DOHH2 (cell line): ENCODE measurements around the gene RIOX2.

Experiments
- H3F3A ChIP-seq: fragments of 200-600 bp; sonication (generic), shearing (Covaris generic); 2 replicates; pipeline ENCODE4 v1.6.0; 2016; ENCODE audit warnings: antibody characterized with exemption, mild to moderate bottlenecking; ENCODE audit not compliant: control insufficient read depth, insufficient read depth
- H3K27ac ChIP-seq: fragments of 200-600 bp; sonication (generic); 2 replicates; pipeline ENCODE4 v1.5.1; 2014; ENCODE audit warnings: low read depth, mild to moderate bottlenecking, low read length, moderate library complexity
- H3K27me3 ChIP-seq: fragments of 200-600 bp; sonication (generic); 2 replicates; pipeline ENCODE4 v1.6.1; 2014; ENCODE audit warnings: mild to moderate bottlenecking, low read length, mixed read lengths; ENCODE audit not compliant: control insufficient read depth
- H3K36me3 ChIP-seq: fragments of 200-600 bp; sonication (generic); 2 replicates; pipeline ENCODE4 v1.6.1; 2014; ENCODE audit warnings: mild to moderate bottlenecking, low read length, moderate library complexity, mixed read lengths; ENCODE audit not compliant: control insufficient read depth
- H3K4me1 ChIP-seq: fragments of 200-600 bp; sonication (generic); 2 replicates; pipeline ENCODE4 v1.6.1; 2014; ENCODE audit warnings: mild to moderate bottlenecking, low read length, mixed read lengths; ENCODE audit not compliant: control insufficient read depth
- H3K4me2 ChIP-seq: fragments of 200-600 bp; sonication (generic); 2 replicates; pipeline ENCODE4 v1.6.0; 2014; ENCODE audit warnings: mild to moderate bottlenecking, low read length, moderate library complexity
- H3K4me3 ChIP-seq: fragments of 200-600 bp; sonication (generic); 2 replicates; pipeline ENCODE4 v1.5.1; 2014; ENCODE audit warnings: mild to moderate bottlenecking, low read length, mixed read lengths
- H3K79me2 ChIP-seq: fragments of 200-600 bp; sonication (generic); 2 replicates; pipeline ENCODE4 v1.6.1; 2014; ENCODE audit warnings: mild to moderate bottlenecking, low read length, mixed read lengths; ENCODE audit not compliant: control insufficient read depth
- H3K9me2 ChIP-seq: fragments of 200-600 bp; sonication (generic); replicated peaks from 2 replicates; pipeline ENCODE4 v1.6.1; 2014; ENCODE audit warnings: mild to moderate bottlenecking, low read length, mixed read lengths; ENCODE audit not compliant: control insufficient read depth
- H3K9me3 ChIP-seq: fragments of 200-600 bp; sonication (generic); 2 replicates; pipeline ENCODE4 v1.6.1; 2014; ENCODE audit warnings: antibody characterized with exemption, low read length, mixed read lengths; ENCODE audit not compliant: control insufficient read depth, insufficient read depth
- H4K20me1 ChIP-seq: fragments of 200-600 bp; sonication (generic); 2 replicates; pipeline ENCODE4 v1.6.0; 2014; ENCODE audit warnings: low read depth, mild to moderate bottlenecking, antibody characterized with exemption, low read length, moderate library complexity; ENCODE audit not compliant: control insufficient read depth, insufficient read depth
- EZH2phosphoT487 ChIP-seq: fragments of 200-600 bp; sonication (generic); IDR thresholded peaks from 2 replicates; pipeline ENCODE4 v1.6.1; 2017; ENCODE audit warnings: borderline replicate concordance, mild to moderate bottlenecking, antibody characterized with exemption, low read length, moderate library complexity, mixed read lengths
- TF ChIP-seq, protein P1 (sequence below): fragments of 200-600 bp; sonication (generic); IDR thresholded peaks from one replicate; pipeline ENCODE4 v1.5.1; 2014; ENCODE audit warnings: antibody characterized with exemption, mild to moderate bottlenecking, low read depth, low read length; ENCODE audit not compliant: poor library complexity, severe bottlenecking

Gene RIOX2

DNA sequence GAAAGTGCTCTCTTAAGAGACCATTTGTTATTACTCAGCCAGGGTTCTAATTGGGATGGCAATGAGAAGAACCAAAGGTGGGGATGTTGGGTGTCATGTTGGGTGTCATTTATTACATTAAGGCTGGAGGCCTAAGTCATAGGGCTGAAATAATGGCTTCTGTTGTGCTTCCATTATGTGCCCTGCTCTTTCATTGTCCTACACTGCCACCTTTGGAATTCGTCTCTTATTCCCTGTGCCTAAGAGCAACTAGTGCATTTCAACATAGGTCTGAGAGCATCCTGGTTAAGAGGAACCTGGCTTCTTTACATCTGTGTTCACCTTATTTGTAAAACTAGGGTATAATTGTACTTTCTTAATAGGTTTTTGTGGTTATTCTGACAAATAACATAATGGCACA, 32.2 kb downstream of the RIOX2 start:
- no peaks in the 10 kb centered on the region for H3K9me3 ChIP-seq
- H3F3A ChIP-seq = no peaks in the 10 kb centered on the region
- H3K36me3 ChIP-seq = peaks cover 20% of the 10 kb centered on the region
- no peak for TF ChIP-seq EZH2phosphoT487
- TF ChIP-seq, protein P1, sequence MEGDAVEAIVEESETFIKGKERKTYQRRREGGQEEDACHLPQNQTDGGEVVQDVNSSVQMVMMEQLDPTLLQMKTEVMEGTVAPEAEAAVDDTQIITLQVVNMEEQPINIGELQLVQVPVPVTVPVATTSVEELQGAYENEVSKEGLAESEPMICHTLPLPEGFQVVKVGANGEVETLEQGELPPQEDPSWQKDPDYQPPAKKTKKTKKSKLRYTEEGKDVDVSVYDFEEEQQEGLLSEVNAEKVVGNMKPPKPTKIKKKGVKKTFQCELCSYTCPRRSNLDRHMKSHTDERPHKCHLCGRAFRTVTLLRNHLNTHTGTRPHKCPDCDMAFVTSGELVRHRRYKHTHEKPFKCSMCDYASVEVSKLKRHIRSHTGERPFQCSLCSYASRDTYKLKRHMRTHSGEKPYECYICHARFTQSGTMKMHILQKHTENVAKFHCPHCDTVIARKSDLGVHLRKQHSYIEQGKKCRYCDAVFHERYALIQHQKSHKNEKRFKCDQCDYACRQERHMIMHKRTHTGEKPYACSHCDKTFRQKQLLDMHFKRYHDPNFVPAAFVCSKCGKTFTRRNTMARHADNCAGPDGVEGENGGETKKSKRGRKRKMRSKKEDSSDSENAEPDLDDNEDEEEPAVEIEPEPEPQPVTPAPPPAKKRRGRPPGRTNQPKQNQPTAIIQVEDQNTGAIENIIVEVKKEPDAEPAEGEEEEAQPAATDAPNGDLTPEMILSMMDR = no peak
- H3K79me2 ChIP-seq = no peaks in the 10 kb centered on the region
- H3K27ac ChIP-seq = no peak overlapping the region
- H3K4me3 ChIP-seq = no peak overlapping the region
- H4K20me1 ChIP-seq = no peaks in the 10 kb centered on the region
- H3K4me1 ChIP-seq = no peaks in the 10 kb centered on the region
- no peaks in the 10 kb centered on the region for H3K9me2 ChIP-seq
- H3K4me2 ChIP-seq = no peak overlapping the region
- no peaks in the 10 kb centered on the region for H3K27me3 ChIP-seq

DNA sequence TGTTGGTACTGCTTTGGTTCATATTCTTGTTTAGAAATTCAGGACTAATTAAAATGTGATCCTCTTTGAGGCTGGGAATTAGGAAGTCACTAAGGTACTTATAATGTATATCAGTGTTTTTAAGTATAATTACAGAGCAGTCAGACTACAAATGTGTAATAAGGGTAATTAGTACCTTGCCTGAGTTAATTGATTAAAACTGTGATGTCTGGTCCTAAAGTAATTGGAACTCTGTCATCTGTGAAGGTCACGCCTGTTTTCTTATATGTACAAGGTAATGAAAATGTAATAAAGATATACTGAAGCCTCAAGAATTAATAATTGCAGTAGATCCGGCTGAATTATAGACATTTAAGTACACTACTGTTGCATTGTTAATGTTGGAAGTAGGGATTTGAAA, 32.8 kb downstream of the RIOX2 start:
- Histone ChIP-seq H3K27ac (no peak overlapping the region), H3K9me3 (no peaks in the 10 kb centered on the region), H3K4me2 (no peak overlapping the region), H3K36me3 (peaks cover 17% of the 10 kb centered on the region), H3K9me2 (no peaks in the 10 kb centered on the region), H3K79me2 (no peaks in the 10 kb centered on the region), H3K4me1 (no peaks in the 10 kb centered on the region), H3F3A (no peaks in the 10 kb centered on the region), H3K4me3 (no peak overlapping the region), H3K27me3 (no peaks in the 10 kb centered on the region), H4K20me1 (no peaks in the 10 kb centered on the region)
- TF ChIP-seq EZH2phosphoT487 = no peak
- TF ChIP-seq, protein P1 = no peak

DNA sequence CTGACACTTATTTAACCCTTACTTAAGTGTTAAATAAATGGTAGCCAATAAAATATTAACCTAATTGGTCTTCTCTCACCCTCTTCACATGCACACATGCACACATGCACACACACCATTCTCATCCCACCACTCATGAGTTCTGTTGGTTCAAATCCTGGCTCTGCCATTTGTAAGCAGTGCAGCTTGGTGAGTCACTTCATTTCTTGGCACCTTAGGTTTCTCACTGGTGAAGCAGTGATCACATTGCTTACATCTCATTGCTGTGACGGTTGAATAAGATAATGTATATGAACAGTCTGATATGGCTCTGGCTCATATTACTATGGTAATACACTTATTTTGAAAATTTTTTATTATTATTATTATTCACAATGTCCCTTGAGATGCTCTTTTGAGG, 33.8 kb downstream of the RIOX2 start:
- Histone ChIP-seq H4K20me1 (no peaks in the 10 kb centered on the region), H3K4me2 (no peak overlapping the region), H3K9me2 (no peaks in the 10 kb centered on the region), H3K9me3 (no peaks in the 10 kb centered on the region), H3K4me3 (no peak overlapping the region), H3K27ac (no peak overlapping the region), H3F3A (no peaks in the 10 kb centered on the region), H3K4me1 (no peaks in the 10 kb centered on the region), H3K36me3 (peaks cover 9% of the 10 kb centered on the region), H3K27me3 (no peaks in the 10 kb centered on the region), H3K79me2 (no peaks in the 10 kb centered on the region)
- no peak for TF ChIP-seq EZH2phosphoT487
- TF ChIP-seq, protein P1 = no peak

DNA sequence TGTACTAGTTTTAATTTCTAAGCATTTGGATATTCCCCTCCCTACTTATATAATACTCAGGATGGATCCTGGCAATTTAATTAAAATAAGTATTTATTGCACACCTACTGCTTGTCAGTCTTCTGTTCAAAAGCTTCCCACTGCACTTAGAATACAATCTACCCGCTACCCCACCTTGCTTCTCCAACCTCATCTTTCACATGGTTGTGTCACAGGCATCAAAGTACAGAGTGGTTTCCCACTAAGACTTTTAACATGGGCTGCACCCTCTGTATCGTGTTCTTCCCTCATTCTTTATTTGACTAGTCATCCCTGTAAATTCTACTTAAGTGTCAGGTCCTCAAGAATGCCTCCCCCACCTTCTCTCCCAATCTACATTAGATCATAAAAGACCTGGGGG, 35.0 kb downstream of the RIOX2 start:
- H3K9me2 ChIP-seq = no peaks in the 10 kb centered on the region
- H3K4me1 ChIP-seq = no peaks in the 10 kb centered on the region
- no peak overlapping the region for H3K4me3 ChIP-seq
- H3F3A ChIP-seq = no peaks in the 10 kb centered on the region
- no peaks in the 10 kb centered on the region for H3K9me3 ChIP-seq
- no peak overlapping the region for H3K4me2 ChIP-seq
- no peaks in the 10 kb centered on the region for H3K36me3 ChIP-seq
- H3K27ac ChIP-seq = no peak overlapping the region
- TF ChIP-seq EZH2phosphoT487 = no peak
- TF ChIP-seq, protein P1 = no peak
- H3K79me2 ChIP-seq = no peaks in the 10 kb centered on the region
- no peaks in the 10 kb centered on the region for H3K27me3 ChIP-seq
- no peaks in the 10 kb centered on the region for H4K20me1 ChIP-seq
